Esophagus squamous epithelium (tissue), 4 donors: ENCODE data around the gene SLC26A3.

Experiments
- POLR2A ChIP-seq, 4 donors: fragments of 450-650 bp; IDR thresholded peaks; one replicate each; pipeline ENCODE4 v1.6.1; 2017; ENCODE audit warnings: antibody characterized with exemption in 4 of 4, mild to moderate bottlenecking in 4 of 4, moderate library complexity in 3 of 4
- TF ChIP-seq, protein P1 (sequence below), 6 experiments: fragments of 450-650 bp in 4 of 6; fragments of 200-600 bp in 2 of 6; sonication (generic) in 2 of 6; IDR thresholded peaks; one replicate each; pipeline ENCODE4 v1.5.1; 2016 to 2019; ENCODE audit warnings: antibody characterized with exemption in 6 of 6, mild to moderate bottlenecking in 4 of 6, moderate library complexity in 4 of 6

DNA sequence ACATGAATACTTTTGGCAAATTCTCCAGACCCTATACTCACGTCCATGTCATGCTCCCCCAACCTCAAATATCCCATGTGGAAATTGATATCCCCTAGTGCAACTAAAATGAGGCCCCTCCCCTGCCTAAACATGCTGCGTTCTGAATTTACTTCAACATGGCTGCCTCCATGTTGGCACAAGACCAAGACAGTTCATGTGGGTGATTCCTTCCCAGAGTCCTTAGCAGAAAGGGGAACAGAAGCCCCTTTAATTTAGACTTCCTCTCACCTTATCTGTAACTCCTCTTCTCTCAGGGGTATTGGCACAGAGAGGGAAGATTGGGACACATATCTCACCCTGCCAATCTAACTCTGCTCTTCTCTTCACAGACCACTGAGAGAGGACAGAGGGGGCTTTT, 24.5 kb upstream of the SLC26A3 start:
- TF ChIP-seq, protein P1, sequence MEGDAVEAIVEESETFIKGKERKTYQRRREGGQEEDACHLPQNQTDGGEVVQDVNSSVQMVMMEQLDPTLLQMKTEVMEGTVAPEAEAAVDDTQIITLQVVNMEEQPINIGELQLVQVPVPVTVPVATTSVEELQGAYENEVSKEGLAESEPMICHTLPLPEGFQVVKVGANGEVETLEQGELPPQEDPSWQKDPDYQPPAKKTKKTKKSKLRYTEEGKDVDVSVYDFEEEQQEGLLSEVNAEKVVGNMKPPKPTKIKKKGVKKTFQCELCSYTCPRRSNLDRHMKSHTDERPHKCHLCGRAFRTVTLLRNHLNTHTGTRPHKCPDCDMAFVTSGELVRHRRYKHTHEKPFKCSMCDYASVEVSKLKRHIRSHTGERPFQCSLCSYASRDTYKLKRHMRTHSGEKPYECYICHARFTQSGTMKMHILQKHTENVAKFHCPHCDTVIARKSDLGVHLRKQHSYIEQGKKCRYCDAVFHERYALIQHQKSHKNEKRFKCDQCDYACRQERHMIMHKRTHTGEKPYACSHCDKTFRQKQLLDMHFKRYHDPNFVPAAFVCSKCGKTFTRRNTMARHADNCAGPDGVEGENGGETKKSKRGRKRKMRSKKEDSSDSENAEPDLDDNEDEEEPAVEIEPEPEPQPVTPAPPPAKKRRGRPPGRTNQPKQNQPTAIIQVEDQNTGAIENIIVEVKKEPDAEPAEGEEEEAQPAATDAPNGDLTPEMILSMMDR (IDR thresholded peaks at IDR 0.05): no peak
- no peak for TF ChIP-seq POLR2A (IDR thresholded peaks at IDR 0.05)
